HG02642 (cell line): Measurements from ENCODE around the gene SPSB3.
A peak's percentile ranks its signal among the peaks of the same experiment; 100 is the strongest.

ENCODE experiments used
- ATAC-seq: cut with Tn5 transposase; IDR thresholded peaks from one replicate; pipeline ENCODE4 v1.9.1; 2021; ENCODE audit warnings: mild to moderate bottlenecking; ENCODE audit not compliant: unreplicated experiment, poor library complexity

SPSB3 gene

DNA sequence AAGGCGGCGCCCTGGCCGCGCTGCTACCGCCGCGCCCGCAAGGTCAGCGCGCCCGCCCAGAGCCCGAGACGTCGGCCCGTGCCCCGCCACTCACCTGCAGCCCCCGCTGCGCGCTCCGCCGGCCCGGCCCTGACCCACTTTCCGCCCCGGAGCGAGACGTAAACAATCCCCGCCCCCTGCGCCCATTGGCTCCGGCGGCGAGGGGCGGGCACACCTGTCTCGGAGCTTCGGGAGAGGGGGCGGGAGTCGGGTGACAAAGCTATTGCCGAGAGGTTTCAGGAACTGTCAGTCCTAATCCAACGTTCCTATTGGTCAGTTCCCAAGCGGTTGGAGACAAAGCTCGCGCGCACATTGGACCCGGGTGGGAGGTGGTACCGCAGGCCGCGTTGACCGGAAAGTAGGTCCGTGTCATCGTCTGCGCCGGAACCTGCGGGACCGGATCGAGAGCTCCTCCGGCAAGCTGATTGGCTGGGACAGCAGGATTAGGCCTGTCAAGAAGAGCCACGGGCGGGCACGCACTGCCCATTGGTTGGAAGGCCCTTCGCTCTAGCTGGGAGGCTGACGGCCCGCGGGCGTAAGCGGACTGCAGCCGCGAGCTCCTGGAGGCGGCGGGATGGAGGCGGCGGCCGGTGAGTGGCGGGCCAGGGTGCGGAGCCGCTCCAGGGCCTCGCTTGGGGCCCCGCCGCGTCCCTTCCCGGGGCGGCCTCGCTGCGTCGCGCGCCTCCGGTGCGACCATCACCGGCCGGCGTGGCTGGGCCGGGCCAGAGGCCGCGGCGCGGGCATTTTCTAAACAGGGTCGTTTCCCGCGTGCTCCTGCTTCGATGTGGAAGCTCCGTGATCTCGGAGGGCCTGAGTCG, at the start of gene SPSB3, which contains the start of gene NUBP2:
SPSB3 (minus strand) TSS at position 164 of the 857 bp plus-strand sequence. CDS start 1,088 bp downstream, outside the sequence.
NUBP2 (plus strand) TSS at position 553 of the 857 bp plus-strand sequence; CDS start at position 614, 61 bp downstream.
- ATAC-seq = peak; percentile 86

GRCh38 chr16:1831186-1832075, 49.1 kb upstream of the SPSB3 start:
- ATAC-seq = no peak

GRCh38 chr16:1830213-1830612, 47.8 kb upstream of the SPSB3 start:
- ATAC-seq = no peak

- ATAC-seq = no peak
Observed at GRCh38 chr16:1828645-1829410, 46.5 kb upstream of the SPSB3 start.

- peak; percentile 88 for ATAC-seq
Observed at GRCh38 chr16:1826691-1827573, 44.6 kb upstream of the SPSB3 start, which contains the start of the genes FAHD1 and HAGH. FAHD1 (plus strand) TSS chr16:1827206; CDS start chr16:1827239, 33 bp downstream. HAGH (minus strand) TSS chr16:1826825; CDS start chr16:1826787, 38 bp downstream.

DNA sequence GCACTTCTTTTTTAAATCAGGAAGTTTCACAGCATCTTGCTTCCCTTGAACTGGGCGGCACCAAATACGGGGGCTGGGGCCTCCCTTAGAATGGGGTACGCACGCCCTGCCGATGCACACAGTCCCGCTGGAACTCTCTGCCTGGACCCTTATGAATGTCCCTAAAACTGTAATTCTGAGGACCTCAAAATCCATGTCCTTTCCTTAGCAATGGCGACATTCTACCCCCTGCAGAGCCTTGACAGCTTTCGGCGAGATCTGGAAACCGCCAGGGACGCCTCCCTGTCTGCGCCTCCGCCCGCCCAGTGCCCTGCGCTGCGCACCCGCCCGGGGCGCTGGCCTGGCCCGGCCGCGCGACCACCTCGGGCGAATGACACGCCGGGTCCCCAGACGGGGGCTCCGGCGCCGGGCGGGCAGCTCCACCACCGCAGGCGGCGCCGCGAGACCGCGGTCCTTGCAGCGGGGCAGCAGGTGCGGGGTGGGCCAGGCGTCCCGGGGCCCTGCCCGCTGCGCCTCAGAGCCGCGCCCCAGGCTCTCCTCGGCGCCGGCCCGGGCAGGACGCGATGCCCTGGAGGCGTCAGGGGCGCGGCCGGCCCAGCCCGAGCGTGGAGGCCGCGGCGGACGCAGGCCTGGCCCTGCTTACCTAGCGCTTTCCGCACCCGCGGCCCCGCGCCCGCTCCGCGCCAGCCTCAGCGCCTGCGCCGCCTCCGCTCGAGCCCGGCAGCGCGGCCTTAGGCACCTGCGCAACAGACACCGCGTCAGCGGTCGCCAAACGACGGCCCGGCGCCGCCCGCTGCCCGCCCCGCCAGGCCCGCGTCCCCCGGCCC, 43.7 kb upstream of the SPSB3 start:
- ATAC-seq = peak; percentile 49

DNA sequence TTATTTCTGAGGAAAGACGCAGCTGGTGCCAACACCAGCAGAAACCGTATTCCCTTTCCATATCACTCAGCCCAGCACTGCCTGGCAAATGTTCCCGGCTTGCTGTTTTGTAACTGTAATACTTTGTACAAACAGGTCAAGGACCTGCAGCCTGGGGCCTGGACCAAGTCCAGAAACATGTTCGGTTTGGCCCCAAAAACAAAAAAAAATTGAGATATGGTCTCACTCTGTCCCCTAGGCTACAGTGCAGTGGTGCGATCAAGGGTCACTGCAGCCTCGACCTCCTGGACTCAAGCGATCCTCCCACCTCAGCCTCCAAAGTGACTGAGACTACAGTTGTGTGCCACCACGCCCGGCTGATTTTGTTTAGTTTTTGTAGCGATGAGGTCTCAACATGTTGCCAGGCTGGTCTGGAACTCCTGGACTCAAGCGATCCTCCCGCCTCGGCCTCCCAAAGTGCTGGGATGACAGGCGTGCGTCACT, 43.1 kb upstream of the SPSB3 start:
- no peak for ATAC-seq

- no peak for ATAC-seq
Observed at GRCh38 chr16:1823821-1824220, 41.5 kb upstream of the SPSB3 start.

GRCh38 chr16:1822801-1823200, 40.4 kb upstream of the SPSB3 start:
- ATAC-seq = no peak

DNA sequence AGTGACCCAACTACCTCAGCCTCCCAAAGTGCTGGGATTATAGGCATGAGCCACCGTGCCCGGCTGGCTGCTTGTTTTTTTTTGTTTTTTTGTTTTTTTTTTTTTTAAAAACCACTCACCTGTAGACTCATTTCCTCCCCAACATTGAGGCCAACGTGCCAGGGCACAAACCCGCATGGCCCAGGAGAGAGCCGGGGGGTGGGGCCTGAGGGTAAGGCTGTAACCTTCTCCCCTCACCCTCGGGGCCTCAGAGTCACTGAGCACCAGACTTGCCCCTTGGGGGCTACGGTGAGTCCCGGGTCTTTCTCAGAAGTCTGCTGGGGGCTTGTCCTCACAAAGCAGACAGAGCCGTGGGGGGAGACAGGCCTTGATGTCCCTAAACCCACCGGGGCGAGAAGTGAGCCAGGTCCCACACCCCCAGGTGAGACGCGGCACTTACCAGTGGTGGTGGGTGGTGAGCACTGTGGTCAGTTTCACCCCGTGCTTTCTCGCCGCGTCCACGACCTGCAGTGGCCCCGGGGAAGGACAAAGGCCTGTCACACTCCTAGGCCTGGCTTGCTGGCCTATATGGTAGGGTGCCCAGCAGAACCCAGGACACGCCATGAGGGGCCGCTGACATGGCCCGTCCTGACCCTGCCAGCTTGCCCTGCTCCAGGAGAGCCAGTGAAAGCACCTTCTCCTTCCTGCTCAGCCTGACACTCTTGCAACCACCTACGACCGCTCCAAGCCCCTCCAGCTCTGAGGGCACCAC, 39.7 kb upstream of the SPSB3 start:
- ATAC-seq = no peak

GRCh38 chr16:1820946-1821290, 38.5 kb upstream of the SPSB3 start:
- no peak for ATAC-seq

GRCh38 chr16:1820096-1820945, 38.0 kb upstream of the SPSB3 start:
- ATAC-seq = no peak

GRCh38 chr16:1819611-1820010, 37.2 kb upstream of the SPSB3 start:
- no peak for ATAC-seq

DNA sequence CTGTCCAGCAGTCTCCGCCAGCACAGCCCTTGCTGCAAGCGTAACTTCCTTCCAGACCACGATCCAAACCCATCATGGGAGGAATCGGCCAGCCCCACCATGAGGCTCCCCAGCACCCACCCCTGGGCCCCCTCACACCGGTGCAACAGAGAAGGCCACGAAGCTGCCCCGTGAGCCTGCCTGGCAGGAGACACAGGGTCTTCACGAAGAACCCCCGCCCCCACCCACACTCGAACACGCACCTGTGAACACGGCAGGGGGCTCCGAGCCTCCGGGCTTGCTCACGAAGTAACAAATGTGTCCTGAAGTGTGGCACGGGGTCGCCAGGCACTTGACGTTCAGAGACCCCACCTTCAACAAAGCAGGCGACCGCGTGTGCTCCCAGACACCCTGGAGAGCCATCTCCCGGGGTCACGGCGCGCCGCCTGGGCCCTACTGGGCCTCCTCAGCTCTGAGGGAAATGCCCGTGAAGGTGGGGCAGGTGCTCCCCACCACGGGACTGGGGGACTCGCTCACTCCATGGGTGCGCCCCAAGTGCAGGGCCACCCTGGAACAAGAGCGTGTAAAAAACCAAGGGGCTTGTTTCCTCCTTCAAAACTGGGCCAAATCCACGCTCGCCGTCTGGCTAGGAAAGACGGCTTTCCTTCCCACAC, 36.6 kb upstream of the SPSB3 start:
- ATAC-seq = no peak

GRCh38 chr16:1818204-1818872, 36.0 kb upstream of the SPSB3 start:
- ATAC-seq = no peak

DNA sequence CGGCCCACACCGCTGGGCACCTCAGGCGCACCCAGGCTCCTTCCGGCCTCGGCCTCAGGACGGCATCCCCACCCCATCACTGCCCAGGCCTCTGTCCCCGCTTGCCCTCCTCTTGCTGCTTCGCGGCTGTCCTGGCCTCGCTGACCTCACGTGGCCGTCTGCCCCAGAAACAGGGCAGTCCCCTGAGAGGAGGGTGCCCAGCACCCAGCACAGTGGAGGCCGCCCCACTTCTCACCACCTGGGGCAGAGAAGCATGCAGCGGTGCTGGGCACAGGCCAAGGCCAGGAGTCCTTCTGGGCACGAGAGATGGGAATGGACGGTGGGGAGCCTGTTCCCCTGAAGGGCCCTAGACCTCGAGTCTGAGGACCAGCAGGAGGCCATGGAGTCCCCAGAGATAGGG, 35.3 kb upstream of the SPSB3 start:
- no peak for ATAC-seq
